Upper lobe of left lung (tissue), 4 donors: ENCODE measurements around the gene PLS3.

Experiments used
- EP300 ChIP-seq, 4 donors: sonication (generic); formaldehyde crosslinking; IDR thresholded peaks; one replicate each; pipeline ENCODE4 v1.5.1; 2017; ENCODE audit warnings: antibody characterized with exemption in 4 of 4, control low read depth in 2 of 4
- POLR2A ChIP-seq, 4 donors: fragments of 450-650 bp; IDR thresholded peaks; one replicate each; pipeline ENCODE4 v1.5.1; 2016 to 2017; ENCODE audit warnings: antibody characterized with exemption in 4 of 4, mild to moderate bottlenecking in 2 of 4
- POLR2AphosphoS5 ChIP-seq, 2 donors: sonication (generic); formaldehyde crosslinking; IDR thresholded peaks; one replicate each; pipeline ENCODE4 v1.5.1; 2017; ENCODE audit warnings: antibody characterized with exemption in 2 of 2
- TF ChIP-seq, protein P1 (sequence below), 6 experiments: fragments of 450-650 bp in 4 of 6; fragments of 200-600 bp in 2 of 6; sonication (generic) in 2 of 6; IDR thresholded peaks; one replicate each; pipeline ENCODE4 v1.5.1; 2016 to 2019; ENCODE audit warnings: antibody characterized with exemption in 6 of 6

DNA sequence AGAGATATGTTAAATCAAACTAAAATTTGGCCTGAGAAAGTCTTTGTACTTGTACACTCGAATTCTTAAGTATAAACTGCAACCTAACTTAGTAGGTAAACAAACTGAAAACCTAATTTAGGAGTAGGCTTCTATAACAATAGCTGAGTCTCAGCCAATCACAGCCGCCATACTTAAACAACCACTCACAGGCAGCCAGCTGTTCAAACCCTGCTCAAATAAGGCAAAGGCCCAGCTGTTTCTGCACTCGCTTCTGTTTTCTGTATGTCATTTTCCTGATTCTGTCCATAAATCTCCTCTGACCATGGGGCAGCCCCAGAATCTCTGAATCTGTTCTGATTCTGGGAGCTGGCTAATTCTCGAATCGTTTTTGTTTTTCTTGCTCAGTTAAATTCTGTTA lies 7.8 kb upstream of the PLS3 start:
- TF ChIP-seq, protein P1, sequence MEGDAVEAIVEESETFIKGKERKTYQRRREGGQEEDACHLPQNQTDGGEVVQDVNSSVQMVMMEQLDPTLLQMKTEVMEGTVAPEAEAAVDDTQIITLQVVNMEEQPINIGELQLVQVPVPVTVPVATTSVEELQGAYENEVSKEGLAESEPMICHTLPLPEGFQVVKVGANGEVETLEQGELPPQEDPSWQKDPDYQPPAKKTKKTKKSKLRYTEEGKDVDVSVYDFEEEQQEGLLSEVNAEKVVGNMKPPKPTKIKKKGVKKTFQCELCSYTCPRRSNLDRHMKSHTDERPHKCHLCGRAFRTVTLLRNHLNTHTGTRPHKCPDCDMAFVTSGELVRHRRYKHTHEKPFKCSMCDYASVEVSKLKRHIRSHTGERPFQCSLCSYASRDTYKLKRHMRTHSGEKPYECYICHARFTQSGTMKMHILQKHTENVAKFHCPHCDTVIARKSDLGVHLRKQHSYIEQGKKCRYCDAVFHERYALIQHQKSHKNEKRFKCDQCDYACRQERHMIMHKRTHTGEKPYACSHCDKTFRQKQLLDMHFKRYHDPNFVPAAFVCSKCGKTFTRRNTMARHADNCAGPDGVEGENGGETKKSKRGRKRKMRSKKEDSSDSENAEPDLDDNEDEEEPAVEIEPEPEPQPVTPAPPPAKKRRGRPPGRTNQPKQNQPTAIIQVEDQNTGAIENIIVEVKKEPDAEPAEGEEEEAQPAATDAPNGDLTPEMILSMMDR (IDR thresholded peaks at IDR 0.05): no peak
- TF ChIP-seq POLR2AphosphoS5 (IDR thresholded peaks at IDR 0.05) (no peak), POLR2A (IDR thresholded peaks at IDR 0.05) (no peak), EP300 (IDR thresholded peaks at IDR 0.05) (no peak)
